ENCODE data around the gene RPL3. TPM values are rescaled to one million over a fixed set of nuclear protein-coding genes. Genes with fewer than 3 reads are reported as not detected.
"Not testable (repeated sequence)": the region's sequence is repeated elsewhere in the genome, so short reads cannot be mapped to it uniquely, and the experiment has no call there.

The RPL3 gene
- polyA plus RNA-seq, 1 experiment = 4,772 TPM

DNA sequence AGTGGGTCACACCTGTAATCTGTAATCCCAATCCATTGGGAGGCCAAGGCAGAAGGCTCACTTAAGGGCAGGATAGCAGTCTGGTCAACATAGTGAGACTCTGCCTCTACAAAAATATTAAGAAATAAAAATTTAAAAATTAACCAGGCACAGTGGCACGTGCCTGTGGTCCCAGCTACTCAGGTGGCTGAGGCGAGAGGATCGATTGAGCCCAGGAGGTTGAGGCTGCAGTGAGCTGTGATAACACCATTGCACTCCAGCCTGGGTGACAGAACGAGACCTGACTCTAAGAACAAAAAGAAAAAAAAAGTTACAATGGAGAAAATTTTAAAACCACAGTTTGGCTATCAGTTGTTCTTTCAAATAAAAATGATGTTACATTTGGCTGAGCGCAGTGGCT lies 17.0 kb upstream of the RPL3 start:
- no peak for DNase-seq (ENCODE audit: low read depth)
- TF ChIP-seq CTCF (IDR thresholded peaks at IDR 0.05; ENCODE audit: insufficient read depth, low read depth, low read length) = no peak
- CTCF ChIA-PET = no interaction called here
- Histone ChIP-seq H3K4me3 (ENCODE audit: low read depth, low read length) (no peak overlapping the region), H3K27me3 (ENCODE audit: control insufficient read depth, insufficient read depth, low read length) (no peaks in the 10 kb centered on the region), H3K36me3 (ENCODE audit: control insufficient read depth, insufficient read depth, low read length) (no peaks in the 10 kb centered on the region)
- POLR2A ChIA-PET = no interaction called here

DNA sequence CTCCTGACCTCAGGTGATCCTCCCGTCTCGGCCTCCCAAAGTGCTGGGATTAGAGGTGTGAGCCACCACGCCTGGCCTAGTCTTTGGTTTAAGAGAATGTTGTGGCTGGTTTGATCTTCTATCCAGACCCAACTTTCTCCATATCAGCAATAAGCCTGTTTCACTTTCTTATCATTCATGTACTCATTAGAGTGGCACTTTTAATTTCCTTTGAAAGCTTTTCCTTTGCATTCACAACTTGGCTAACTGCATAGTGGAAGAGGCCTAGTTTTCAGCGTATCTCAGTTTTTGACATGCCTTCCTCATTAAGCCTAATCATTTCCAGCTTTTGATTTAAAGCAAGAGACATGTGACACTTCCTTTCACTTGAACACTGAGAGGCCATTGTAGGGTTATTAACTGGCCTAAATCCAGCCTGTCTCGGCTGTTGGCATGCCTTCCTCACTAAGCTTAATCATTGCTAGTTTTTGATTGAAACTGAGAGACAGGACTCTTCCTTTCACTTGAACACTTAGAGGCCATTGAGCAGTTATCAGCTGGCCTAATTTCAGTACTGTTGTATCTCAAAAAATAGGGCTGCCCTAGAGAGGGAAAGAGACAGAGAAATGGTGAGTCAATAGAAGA lies 13.1 kb upstream of the RPL3 start:
- no peaks in the 10 kb centered on the region for H3K36me3 ChIP-seq (ENCODE audit: control insufficient read depth, insufficient read depth, low read length)
- no peak for TF ChIP-seq CTCF (IDR thresholded peaks at IDR 0.05; ENCODE audit: insufficient read depth, low read depth, low read length)
- CTCF ChIA-PET = interaction anchor here (1.3 to 4.7 kb wide), 6 partner anchors 10 to 161 kb away, joined by 3 to 36 read pairs (median 6); partner anchors contain the start of gene TAB1
- H3K4me3 ChIP-seq (ENCODE audit: low read depth, low read length) = no peak overlapping the region
- no peak for DNase-seq (ENCODE audit: low read depth)
- no peaks in the 10 kb centered on the region for H3K27me3 ChIP-seq (ENCODE audit: control insufficient read depth, insufficient read depth, low read length)
- POLR2A ChIA-PET = interaction anchor here (0.9 to 1.5 kb wide), 2 partner anchors 13 to 15 kb away, joined by 6 to 8 read pairs; no protein-coding TSS in a partner anchor

GRCh38 chr22:39330553-39330952 lies 11.1 kb upstream of the RPL3 start:
- H3K4me3 ChIP-seq (ENCODE audit: low read depth, low read length); POLR2A ChIA-PET; DNase-seq (ENCODE audit: low read depth); H3K27me3 ChIP-seq (ENCODE audit: control insufficient read depth, insufficient read depth, low read length); H3K36me3 ChIP-seq (ENCODE audit: control insufficient read depth, insufficient read depth, low read length): not testable (repeated sequence)
- CTCF ChIA-PET = interaction anchor here (0.6 to 4.7 kb wide), 6 partner anchors 9 to 122 kb away, joined by 3 to 36 read pairs (median 8); no protein-coding TSS in a partner anchor

GRCh38 chr22:39327995-39328754 lies 8.8 kb upstream of the RPL3 start:
- DNase-seq (ENCODE audit: low read depth) = no peak
- CTCF ChIA-PET = interaction anchor here (0.9 to 1.4 kb wide), 3 partner anchors 11 to 15 kb away, joined by 3 to 7 read pairs (median 5); no protein-coding TSS in a partner anchor
- Histone ChIP-seq H3K4me3 (ENCODE audit: low read depth, low read length) (no peak overlapping the region), H3K27me3 (ENCODE audit: control insufficient read depth, insufficient read depth, low read length) (no peaks in the 10 kb centered on the region), H3K36me3 (ENCODE audit: control insufficient read depth, insufficient read depth, low read length) (no peaks in the 10 kb centered on the region)
- no peak for TF ChIP-seq CTCF (IDR thresholded peaks at IDR 0.05; ENCODE audit: insufficient read depth, low read depth, low read length)
- POLR2A ChIA-PET = no interaction called here

DNA sequence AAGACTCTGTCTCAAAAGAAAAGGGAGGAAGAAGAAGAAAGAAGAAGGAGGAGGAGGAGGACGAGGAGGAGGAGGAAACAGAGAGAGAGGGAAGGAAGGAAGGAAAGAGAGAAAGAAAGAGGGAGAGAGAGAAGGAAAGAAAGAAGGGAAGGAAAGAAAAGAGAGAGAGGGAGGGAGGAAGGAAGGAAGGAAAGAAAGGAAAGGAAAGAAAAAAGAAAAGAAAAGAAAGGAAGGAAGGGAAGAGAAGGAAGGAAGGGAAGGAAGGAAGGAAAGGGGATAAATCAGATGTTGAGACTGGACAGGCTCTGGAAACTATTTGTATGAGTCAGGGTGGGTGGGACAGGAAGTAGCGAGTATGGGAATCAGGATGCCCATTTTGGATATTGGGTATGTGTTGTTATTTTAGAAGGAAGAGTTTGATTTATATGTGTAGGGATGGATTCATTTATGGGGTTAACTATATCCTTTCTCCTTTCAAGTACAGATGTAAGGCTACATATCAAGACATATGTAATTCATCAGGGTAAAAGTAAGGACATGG lies 6.0 kb upstream of the RPL3 start:
- TF ChIP-seq CTCF (IDR thresholded peaks at IDR 0.05; ENCODE audit: insufficient read depth, low read depth, low read length) = no peak
- ChIA-PET CTCF (interaction anchor here (1.6 kb wide), 1 partner anchor 203 kb away, joined by 7 read pairs; no protein-coding TSS in a partner anchor), POLR2A (no interaction called here)
- Histone ChIP-seq H3K27me3 (ENCODE audit: control insufficient read depth, insufficient read depth, low read length) (no peaks in the 10 kb centered on the region), H3K36me3 (ENCODE audit: control insufficient read depth, insufficient read depth, low read length) (no peaks in the 10 kb centered on the region), H3K4me3 (ENCODE audit: low read depth, low read length) (no peak overlapping the region)
- DNase-seq (ENCODE audit: low read depth) = no peak

- Histone ChIP-seq H3K4me3 (ENCODE audit: low read depth, low read length) (peak overlapping the region; percentile 87), H3K36me3 (ENCODE audit: control insufficient read depth, insufficient read depth, low read length) (peaks cover 16% of the 10 kb centered on the region)
- H3K27me3 ChIP-seq (ENCODE audit: control insufficient read depth, insufficient read depth, low read length); DNase-seq (ENCODE audit: low read depth): not testable (repeated sequence)
- CTCF ChIA-PET = interaction anchor here (0.6 to 7.4 kb wide), 6 partner anchors 11 to 152 kb away, joined by 3 to 223 read pairs (median 4); no protein-coding TSS in a partner anchor
- POLR2A ChIA-PET = interaction anchor here (1.2 to 1.6 kb wide), 2 partner anchors 19 to 199 kb away, joined by 5 to 9 read pairs; partner anchors contain the start of gene ATF4
These were observed 1.2 kb upstream of the RPL3 start for GRCh38 chr22:39320616-39321029.
